Epithelial cell of proximal tubule (primary cell): Measurements from ENCODE around the gene PARP12. TPM values are rescaled to one million over a fixed set of nuclear protein-coding genes. Genes with fewer than 3 reads are reported as not detected.

Source experiments
- DNase-seq: peaks from one replicate; pipeline ENCODE4 v3.0.0-alpha.2; 2011; ENCODE audit warnings: low read depth
- H3K4me3 ChIP-seq: 2 replicates; pipeline ENCODE4 v1.5.1; 2011; ENCODE audit warnings: low read depth, mild to moderate bottlenecking, low read length
- CTCF ChIP-seq: conservative IDR thresholded peaks from 2 replicates; pipeline ENCODE4 v1.5.1; 2012; ENCODE audit warnings: low read depth, mild to moderate bottlenecking, low read length
- total RNA-seq: library from RNA; depleted of rRNA; stranded (reverse); fragments of >200 nt; gene quantifications from 2 replicates; pipeline ENCODE4 v1.2.3, GENCODE V29; 2015

The PARP12 gene
- total RNA-seq, 1 donor from 2014 or later: 20.9 TPM

- no peak for TF ChIP-seq CTCF
- H3K4me3 ChIP-seq: no peak overlapping the region
- no peak for DNase-seq
Observed at GRCh38 chr7:140082770-140083169, 20.0 kb upstream of the PARP12 start.

- no peak overlapping the region for H3K4me3 ChIP-seq
Observed at GRCh38 chr7:140081774-140082425, 19.1 kb upstream of the PARP12 start.

GRCh38 chr7:140080919-140081318 is 18.2 kb upstream of the PARP12 start:
- no peak for TF ChIP-seq CTCF
- H3K4me3 ChIP-seq: no peak overlapping the region
- DNase-seq: no peak

More at GRCh38 chr7:140081774-140082425, 19.1 kb upstream of the PARP12 start:
- DNase-seq: no peak
- no peak for TF ChIP-seq CTCF

DNA sequence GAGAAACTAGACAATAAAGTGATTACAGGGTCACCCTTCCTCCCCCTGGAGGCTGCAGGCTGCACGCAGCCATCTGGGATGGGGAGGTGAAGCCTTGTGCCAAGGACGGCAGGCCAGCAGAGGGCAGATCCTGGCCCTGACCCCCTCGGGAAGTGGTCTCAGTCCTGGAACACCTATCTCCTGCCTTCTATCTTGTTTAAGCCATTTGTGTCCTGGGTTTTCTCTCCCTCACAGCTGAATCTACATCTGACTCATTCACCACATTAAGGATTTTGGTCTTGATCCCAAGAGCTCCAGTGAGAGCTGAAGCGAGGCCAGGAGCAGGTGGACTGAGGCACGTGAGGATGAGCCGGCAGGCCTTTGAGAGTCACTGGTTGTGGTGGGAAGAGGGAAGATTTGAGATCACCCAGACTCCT is 16.4 kb upstream of the PARP12 start:
- no peak for DNase-seq
- TF ChIP-seq CTCF: peak; percentile 47
- no peak overlapping the region for H3K4me3 ChIP-seq

DNA sequence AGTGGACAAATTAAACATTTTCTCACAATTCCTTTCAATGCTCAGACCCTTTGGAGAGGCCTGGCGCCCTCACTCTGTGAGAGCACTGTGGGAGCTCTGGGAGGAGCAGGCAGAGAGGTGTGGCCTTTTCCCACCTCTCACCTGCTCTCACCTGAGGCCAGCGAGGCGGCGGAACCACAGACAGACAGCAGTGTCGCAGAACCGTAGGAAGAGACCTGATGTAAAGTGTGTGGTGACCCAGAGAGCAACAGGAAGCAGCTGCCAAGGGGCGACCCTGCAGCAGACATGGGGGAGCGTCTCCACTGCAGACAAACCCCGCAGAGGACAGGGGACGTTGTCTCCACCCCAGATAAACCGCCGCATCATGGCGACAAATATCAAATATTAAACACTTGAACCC is 15.6 kb upstream of the PARP12 start:
- TF ChIP-seq CTCF: no peak
- H3K4me3 ChIP-seq: no peak overlapping the region
- no peak for DNase-seq

DNA sequence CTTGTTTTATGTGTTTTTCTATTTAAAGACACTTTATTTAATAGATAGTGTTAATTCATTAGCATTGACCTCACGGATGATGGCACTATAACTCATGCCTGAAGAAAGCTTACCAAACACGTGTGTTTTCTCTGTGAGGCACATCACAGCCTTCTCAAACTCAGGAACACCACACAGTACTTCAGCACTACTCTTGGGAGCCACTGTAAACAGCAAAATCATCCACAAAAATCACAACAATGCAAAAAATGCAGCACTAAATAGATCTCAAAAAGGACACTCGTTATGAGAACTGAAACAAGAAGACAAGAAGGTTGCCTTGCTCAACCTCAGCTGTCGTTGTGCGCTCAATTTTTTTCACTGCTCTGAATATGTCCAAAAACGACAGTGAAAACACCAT is 12.0 kb upstream of the PARP12 start:
- DNase-seq: no peak

More for the DNA sequence above, 12.0 kb upstream of the PARP12 start:
- no peak overlapping the region for H3K4me3 ChIP-seq
- TF ChIP-seq CTCF: no peak
